Endothelial cell (in vitro differentiated cells): ENCODE data around the gene VPS33A. TPM values are rescaled to one million over a fixed set of nuclear protein-coding genes. Genes with fewer than 3 reads are reported as not detected.

Source experiments
- DNase-seq: peaks from one replicate; pipeline ENCODE4 v3.0.0; 2021; ENCODE audit warnings: low spot score
- H3K27ac Mint-ChIP-seq: one replicate; pipeline ENCODE4 v1.8.0; 2021; ENCODE audit warnings: mixed read lengths, inconsistent platforms; ENCODE audit not compliant: unreplicated experiment
- H3K27me3 Mint-ChIP-seq: one replicate; pipeline ENCODE4 v1.8.0; 2021; ENCODE audit warnings: mild to moderate bottlenecking, moderate library complexity, mixed read lengths, inconsistent platforms; ENCODE audit not compliant: unreplicated experiment
- H3K36me3 Mint-ChIP-seq: one replicate; pipeline ENCODE4 v1.8.0; 2021; ENCODE audit warnings: mild to moderate bottlenecking, low read depth, mixed read lengths, inconsistent platforms; ENCODE audit not compliant: unreplicated experiment
- H3K4me1 Mint-ChIP-seq: one replicate; pipeline ENCODE4 v1.8.0; 2021; ENCODE audit warnings: mild to moderate bottlenecking, mixed read lengths, inconsistent platforms; ENCODE audit not compliant: unreplicated experiment
- H3K4me3 Mint-ChIP-seq: one replicate; pipeline ENCODE4 v1.8.0; 2021; ENCODE audit warnings: mild to moderate bottlenecking, mixed read lengths, inconsistent platforms; ENCODE audit not compliant: unreplicated experiment
- H3K9me3 Mint-ChIP-seq: one replicate; pipeline ENCODE4 v1.8.0; 2021; ENCODE audit warnings: mixed read lengths, inconsistent platforms; ENCODE audit not compliant: unreplicated experiment
- total RNA-seq: library from RNA; stranded (reverse); fragmentation: NEBNext Ultra II Directional; extraction: Animal tissue kit (Norgen Biotek cat#: 25700); gene quantifications from one replicate; pipeline ENCODE4 v1.2.1, GENCODE V29; 2021; ENCODE audit not compliant: unreplicated experiment
- TF ChIP-seq, protein P1 (sequence below): fragments of 200-600 bp; sonication (generic); IDR thresholded peaks from one replicate; pipeline ENCODE4 v1.5.0; 2021; ENCODE audit warnings: antibody characterized with exemption; ENCODE audit not compliant: unreplicated experiment

VPS33A gene
- total RNA-seq, 1 donor from 2014 or later = 32.1 TPM

DNA sequence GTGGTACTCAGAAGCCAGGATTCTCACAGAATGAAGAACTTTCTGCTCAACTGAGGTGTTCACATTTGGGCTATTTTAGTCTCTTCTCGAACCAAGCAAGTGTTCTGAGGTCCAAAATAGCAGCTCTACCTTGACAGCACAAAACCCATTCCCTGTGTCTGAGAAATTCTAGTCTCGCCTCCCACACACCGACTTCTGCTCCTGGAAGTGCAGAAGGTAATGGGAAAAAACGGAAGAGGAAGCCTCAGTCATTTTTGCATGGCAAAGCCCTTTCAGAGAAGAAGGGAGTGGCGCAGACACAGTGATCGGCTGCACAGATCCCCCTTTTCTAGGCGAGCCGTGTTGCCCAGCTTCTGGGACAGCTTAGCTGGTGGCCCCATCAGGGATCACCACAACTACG is 31.2 kb upstream of the VPS33A start:
- no peaks in the 10 kb centered on the region for H3K27me3 Mint-ChIP-seq
- H3K36me3 Mint-ChIP-seq = peaks cover 11% of the 10 kb centered on the region
- TF ChIP-seq, protein P1, sequence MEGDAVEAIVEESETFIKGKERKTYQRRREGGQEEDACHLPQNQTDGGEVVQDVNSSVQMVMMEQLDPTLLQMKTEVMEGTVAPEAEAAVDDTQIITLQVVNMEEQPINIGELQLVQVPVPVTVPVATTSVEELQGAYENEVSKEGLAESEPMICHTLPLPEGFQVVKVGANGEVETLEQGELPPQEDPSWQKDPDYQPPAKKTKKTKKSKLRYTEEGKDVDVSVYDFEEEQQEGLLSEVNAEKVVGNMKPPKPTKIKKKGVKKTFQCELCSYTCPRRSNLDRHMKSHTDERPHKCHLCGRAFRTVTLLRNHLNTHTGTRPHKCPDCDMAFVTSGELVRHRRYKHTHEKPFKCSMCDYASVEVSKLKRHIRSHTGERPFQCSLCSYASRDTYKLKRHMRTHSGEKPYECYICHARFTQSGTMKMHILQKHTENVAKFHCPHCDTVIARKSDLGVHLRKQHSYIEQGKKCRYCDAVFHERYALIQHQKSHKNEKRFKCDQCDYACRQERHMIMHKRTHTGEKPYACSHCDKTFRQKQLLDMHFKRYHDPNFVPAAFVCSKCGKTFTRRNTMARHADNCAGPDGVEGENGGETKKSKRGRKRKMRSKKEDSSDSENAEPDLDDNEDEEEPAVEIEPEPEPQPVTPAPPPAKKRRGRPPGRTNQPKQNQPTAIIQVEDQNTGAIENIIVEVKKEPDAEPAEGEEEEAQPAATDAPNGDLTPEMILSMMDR = no peak
- no peaks in the 10 kb centered on the region for H3K9me3 Mint-ChIP-seq
- no peaks in the 10 kb centered on the region for H3K4me1 Mint-ChIP-seq
- H3K4me3 Mint-ChIP-seq = no peak overlapping the region
- no peak overlapping the region for H3K27ac Mint-ChIP-seq
- no peak for DNase-seq

DNA sequence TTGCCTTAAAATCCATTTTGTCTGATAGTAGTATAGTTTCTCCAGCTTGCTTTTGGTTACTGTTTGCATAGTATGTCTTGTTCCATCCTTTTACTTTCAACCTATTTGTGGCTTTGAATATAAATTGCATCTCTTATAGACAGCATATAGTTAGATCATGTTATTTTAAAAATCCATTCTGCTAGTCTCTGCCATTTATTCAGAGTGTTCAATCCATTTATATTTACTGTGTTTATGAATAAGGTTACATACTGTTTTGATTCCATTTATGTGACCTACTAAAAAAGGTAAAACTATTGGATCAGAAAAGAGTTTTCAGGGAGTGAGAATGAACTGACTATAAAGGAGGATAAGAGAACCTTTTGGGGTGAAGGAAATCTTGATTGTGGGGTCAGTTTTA is 29.6 kb upstream of the VPS33A start:
- no peak overlapping the region for H3K4me3 Mint-ChIP-seq
- no peaks in the 10 kb centered on the region for H3K27me3 Mint-ChIP-seq
- no peaks in the 10 kb centered on the region for H3K9me3 Mint-ChIP-seq
- TF ChIP-seq, protein P1 = no peak
- H3K36me3 Mint-ChIP-seq = peaks cover 11% of the 10 kb centered on the region
- H3K27ac Mint-ChIP-seq = no peak overlapping the region
- DNase-seq = no peak
- H3K4me1 Mint-ChIP-seq = no peaks in the 10 kb centered on the region

GRCh38 chr12:122293081-122293480 is 26.8 kb upstream of the VPS33A start:
- no peaks in the 10 kb centered on the region for H3K27me3 Mint-ChIP-seq
- H3K27ac Mint-ChIP-seq = no peak overlapping the region
- peaks cover 7% of the 10 kb centered on the region for H3K36me3 Mint-ChIP-seq
- H3K9me3 Mint-ChIP-seq = no peaks in the 10 kb centered on the region
- H3K4me1 Mint-ChIP-seq = no peaks in the 10 kb centered on the region
- TF ChIP-seq, protein P1 = no peak
- no peak overlapping the region for H3K4me3 Mint-ChIP-seq
- no peak for DNase-seq

- H3K4me3 Mint-ChIP-seq = no peak overlapping the region
- peak overlapping the region; percentile 42 for H3K27ac Mint-ChIP-seq
- H3K9me3 Mint-ChIP-seq = no peaks in the 10 kb centered on the region
- H3K36me3 Mint-ChIP-seq = peaks cover 7% of the 10 kb centered on the region
- no peak for DNase-seq
- TF ChIP-seq, protein P1 = no peak
- no peaks in the 10 kb centered on the region for H3K4me1 Mint-ChIP-seq
- H3K27me3 Mint-ChIP-seq = no peaks in the 10 kb centered on the region
Measured at GRCh38 chr12:122291431-122291830, 25.1 kb upstream of the VPS33A start.

- H3K4me3 Mint-ChIP-seq = no peak overlapping the region
- no peak for DNase-seq
- H3K36me3 Mint-ChIP-seq = peaks cover 13% of the 10 kb centered on the region
- H3K4me1 Mint-ChIP-seq = no peaks in the 10 kb centered on the region
- H3K27ac Mint-ChIP-seq = no peak overlapping the region
- TF ChIP-seq, protein P1 = no peak
- H3K9me3 Mint-ChIP-seq = no peaks in the 10 kb centered on the region
- peaks cover 1% of the 10 kb centered on the region for H3K27me3 Mint-ChIP-seq
Measured at GRCh38 chr12:122283680-122284079, 17.4 kb upstream of the VPS33A start.
